ENCODE measurements around the gene LRR1. TPM values are rescaled to one million over a fixed set of nuclear protein-coding genes. Genes with fewer than 3 reads are reported as not detected.

Gene LRR1
- total RNA-seq, 1 donor from 2014 or later: 10.3 TPM

- ATAC-seq: peak; percentile 96
Measured at GRCh38 chr14:49633640-49634546, 35.2 kb downstream of the LRR1 start.

- peak; percentile 74 for ATAC-seq
Measured at GRCh38 chr14:49634547-49635334, 36.0 kb downstream of the LRR1 start, which contains the start of gene DNAAF2. Gene DNAAF2, minus strand, starts transcription at chr14:49635244. Its CDS starts 95 bp downstream, at chr14:49635149.

DNA sequence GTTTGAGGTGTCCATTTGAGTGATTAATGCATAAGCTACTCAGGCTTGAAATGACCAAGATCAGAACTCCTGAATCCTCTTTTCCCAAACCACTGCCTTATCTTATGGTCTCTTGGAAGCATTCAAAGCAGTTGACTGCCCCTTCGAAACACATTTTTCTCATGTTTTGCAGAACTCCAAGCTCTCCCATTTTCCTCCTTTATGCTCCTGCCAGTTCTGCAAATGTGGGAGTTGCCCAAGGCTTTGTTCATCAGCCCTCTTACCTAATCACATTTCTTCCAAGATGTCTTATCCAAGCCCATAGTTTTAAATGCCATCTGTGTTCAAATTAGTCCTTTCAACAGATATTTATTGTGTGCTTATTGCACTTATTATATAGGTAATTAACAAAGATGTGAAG, 38.1 kb downstream of the LRR1 start:
- no peak for ATAC-seq

GRCh38 chr14:49637534-49638078, 38.9 kb downstream of the LRR1 start:
- ATAC-seq: no peak

- no peak for ATAC-seq
Measured at GRCh38 chr14:49640540-49641417, 42.0 kb downstream of the LRR1 start.

- ATAC-seq: no peak
Measured at GRCh38 chr14:49641697-49642129, 43.0 kb downstream of the LRR1 start.

- ATAC-seq: no peak
Measured at GRCh38 chr14:49642163-49642562, 43.4 kb downstream of the LRR1 start.

DNA sequence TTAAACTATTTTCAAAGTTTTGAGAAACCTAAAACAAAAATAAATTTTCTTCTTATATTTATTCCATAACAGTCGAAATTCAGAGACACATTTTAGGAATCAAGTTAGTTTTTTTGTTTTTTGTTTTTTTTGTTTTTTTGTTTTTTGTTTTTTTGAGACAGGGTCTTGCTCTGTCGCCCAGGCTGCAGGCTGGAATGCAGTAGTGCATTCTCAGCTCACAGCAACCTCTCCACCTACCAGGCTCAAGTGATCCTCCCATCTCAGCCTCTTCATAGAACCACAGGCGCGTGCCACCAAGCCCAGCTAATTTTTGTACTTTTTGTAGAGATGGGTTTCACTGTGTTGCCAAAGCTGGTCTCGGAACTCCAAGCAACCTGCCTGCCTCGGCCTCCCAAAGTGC, 54.8 kb downstream of the LRR1 start:
- no peak for ATAC-seq

DNA sequence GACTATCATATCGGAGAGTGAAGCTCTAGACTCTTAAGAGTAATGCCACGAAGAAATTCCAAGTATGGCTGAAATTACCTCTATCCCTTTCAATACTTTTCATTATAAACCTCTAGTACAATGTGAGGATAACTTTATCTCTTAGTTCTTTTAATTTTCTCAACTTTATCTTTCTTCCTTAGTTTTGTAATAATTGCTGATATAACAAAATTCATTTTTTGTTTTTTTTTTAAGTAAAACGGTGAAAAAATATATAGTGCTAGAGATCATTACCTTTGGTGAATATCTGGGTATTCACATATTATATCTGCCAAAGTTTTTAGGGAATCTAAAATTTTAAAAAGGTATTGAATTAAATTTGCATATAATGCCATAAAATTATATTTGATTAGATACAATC, 55.8 kb downstream of the LRR1 start:
- ATAC-seq: no peak

- ATAC-seq: peak; percentile 70
Measured at GRCh38 chr14:49657500-49657899, 58.8 kb downstream of the LRR1 start.

GRCh38 chr14:49659526-49660455, 61.1 kb downstream of the LRR1 start:
- ATAC-seq: peak; percentile 63

Other genes with a start within 250 kb of the LRR1 start
- gene RPS29, start 12.6 kb upstream of the LRR1 start, total RNA-seq: 1,410 TPM
- gene RPL36AL, start 21.7 kb downstream of the LRR1 start, total RNA-seq: 129 TPM
- gene MGAT2, start 21.9 kb downstream of the LRR1 start, total RNA-seq: 15.1 TPM
- 5.7 TPM for gene DNAAF2, start 36.3 kb downstream of the LRR1 start, total RNA-seq
- 7.2 TPM for gene POLE2, start 89.3 kb downstream of the LRR1 start, total RNA-seq
- gene KLHDC1, start 94.2 kb downstream of the LRR1 start, total RNA-seq: 1.5 TPM
- gene KLHDC2, start 169.2 kb downstream of the LRR1 start, total RNA-seq: 35.1 TPM

Measured in esophagus mucosa (tissue), 1 donor.